Left kidney (tissue), 2 donors: ENCODE results near the gene MYH7. TPM values are rescaled to one million over a fixed set of nuclear protein-coding genes. Genes with fewer than 3 reads are reported as not detected.
"Not testable (repeated sequence)": the region's sequence is repeated elsewhere in the genome, so short reads cannot be mapped to it uniquely, and the experiment has no call there.

Experiments
- DNase-seq: peaks from one replicate; pipeline ENCODE4 v3.0.0-alpha.2; 2013
- polyA plus RNA-seq: library from polyadenylated mRNA; unstranded; fragments of 120-200 nt; gene quantifications from one replicate; pipeline ENCODE4 v1.2.1, GENCODE V29; 2013; ENCODE audit not compliant: insufficient read length

MYH7 gene
- polyA plus RNA-seq, 1 donor: 0.32 TPM

DNA sequence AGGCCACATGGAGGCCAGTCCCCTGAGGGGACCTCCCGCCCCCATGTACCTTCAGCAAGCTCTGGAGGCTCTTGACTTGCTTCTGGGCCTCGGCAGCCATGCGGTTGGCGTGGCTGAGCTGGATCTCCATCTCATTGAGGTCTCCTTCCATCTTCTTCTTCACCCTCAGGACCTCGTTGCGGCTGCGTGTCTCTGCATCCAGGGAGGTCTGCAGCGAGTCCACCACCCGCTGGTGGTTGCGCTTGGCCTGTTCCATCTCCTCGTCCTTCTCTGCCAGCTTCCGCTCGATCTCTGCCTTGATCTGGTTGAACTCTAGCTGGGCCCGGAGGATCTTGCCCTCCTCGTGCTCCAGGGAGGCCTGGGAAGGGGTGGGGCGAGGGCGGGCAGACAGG, 49.2 kb downstream of the MYH7 start:
- not testable (repeated sequence) for DNase-seq

DNA sequence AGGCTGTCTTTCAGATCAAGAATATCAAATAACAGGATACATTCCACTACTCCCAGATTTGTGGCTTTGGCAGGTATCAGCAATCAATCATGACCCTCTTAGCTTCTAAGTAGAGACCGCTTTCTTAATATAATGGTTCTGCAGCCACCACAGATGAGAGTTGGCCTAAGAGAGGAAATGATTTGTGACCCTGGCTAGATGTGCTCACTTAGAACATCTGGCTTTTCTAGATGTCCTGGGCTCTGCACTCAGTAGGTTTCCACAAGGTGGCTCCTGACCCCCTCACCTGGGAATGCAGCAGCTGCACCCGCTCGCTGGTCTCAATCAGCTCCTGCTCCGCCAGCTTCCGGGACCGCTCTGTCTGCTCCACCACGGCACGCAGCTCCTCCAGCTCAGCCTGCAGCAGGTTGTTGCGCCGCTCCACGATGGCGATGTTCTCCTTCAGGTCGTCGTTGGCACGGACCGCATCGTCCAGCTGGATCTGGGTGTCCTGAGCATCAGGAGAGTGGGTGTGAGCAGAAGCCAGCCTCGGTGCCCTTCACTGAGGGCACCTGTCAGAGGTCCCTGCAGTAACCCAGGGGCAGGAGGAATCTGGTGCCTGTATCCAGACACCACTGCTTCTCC, 49.7 kb downstream of the MYH7 start:
- peak; percentile 33 for DNase-seq

DNA sequence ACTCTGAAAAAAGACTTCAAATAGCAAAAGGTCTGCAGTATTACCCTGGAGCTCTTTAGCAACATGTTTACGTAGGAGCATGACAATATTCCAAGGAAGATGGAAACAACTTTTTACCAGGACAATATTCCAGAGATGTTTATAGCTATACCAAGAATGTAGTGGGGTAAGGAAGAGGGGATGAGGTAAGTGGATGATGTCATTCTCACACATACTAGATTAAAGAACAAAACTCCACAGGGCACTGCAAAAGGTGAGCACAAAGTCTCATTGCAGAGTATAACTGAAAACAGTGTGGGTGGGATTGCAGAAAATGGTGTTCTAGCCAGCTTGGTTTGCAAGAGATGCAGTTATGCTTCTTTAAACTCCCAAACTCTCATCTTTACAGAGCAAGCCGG, 50.2 kb downstream of the MYH7 start:
- no peak for DNase-seq

GRCh38 chr14:23384364-23385080, 50.9 kb downstream of the MYH7 start:
- no peak for DNase-seq

DNA sequence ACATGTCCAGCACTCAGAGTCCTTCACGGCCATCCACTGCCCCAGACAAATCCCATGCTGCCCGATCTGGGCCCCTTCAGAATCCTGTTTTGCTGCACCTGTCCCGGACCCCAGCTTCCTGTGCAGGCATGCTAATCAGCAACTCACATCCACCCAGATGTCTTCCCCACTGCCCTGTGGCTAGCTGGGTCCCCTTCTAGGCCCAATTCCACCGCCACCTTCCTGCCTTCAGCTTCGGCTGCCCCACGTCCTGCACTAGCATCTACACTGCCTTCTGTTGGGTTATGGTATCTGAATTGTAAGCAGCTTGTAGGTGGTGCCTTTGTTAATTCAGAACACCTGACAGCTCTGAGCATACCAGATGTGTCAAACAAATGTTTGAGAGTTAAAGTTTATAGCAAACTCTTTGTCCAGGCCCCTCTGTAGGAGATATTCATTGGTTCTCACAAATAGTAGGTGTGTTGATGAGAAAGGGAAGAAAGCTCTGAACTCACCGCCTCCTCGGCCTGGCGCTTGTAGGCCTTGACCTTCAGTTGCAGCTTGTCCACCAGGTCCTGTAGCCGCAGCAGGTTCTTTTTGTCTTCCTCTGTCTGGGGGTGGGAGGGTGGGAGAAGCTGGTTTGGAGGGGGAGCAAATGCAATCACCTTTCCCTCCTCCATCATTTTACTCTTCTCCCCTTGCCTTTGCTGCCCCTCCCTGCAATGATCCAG, 52.6 kb downstream of the MYH7 start:
- DNase-seq: no peak

DNA sequence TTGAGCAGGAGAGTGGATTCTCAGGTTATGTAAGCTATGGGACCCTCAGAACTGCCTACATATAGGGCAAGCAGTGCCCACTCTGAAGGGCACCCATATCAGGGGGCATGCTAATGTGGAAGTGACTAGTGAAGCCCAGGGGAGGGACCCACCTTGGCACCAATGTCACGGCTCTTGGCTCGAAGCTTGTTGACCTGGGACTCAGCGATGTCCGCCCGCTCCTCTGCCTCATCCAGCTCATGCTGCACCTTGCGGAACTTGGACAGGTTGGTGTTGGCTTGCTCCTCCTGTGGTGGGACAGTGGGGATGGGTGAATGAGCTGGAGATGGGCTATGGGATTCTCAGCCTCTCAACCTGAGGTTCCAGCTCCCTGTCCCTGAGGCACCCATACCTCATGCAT, 53.2 kb downstream of the MYH7 start:
- DNase-seq: no peak

GRCh38 chr14:23381871-23382270, 53.6 kb downstream of the MYH7 start:
- no peak for DNase-seq

- DNase-seq: no peak
Measured at GRCh38 chr14:23380976-23381375, 54.5 kb downstream of the MYH7 start.

DNA sequence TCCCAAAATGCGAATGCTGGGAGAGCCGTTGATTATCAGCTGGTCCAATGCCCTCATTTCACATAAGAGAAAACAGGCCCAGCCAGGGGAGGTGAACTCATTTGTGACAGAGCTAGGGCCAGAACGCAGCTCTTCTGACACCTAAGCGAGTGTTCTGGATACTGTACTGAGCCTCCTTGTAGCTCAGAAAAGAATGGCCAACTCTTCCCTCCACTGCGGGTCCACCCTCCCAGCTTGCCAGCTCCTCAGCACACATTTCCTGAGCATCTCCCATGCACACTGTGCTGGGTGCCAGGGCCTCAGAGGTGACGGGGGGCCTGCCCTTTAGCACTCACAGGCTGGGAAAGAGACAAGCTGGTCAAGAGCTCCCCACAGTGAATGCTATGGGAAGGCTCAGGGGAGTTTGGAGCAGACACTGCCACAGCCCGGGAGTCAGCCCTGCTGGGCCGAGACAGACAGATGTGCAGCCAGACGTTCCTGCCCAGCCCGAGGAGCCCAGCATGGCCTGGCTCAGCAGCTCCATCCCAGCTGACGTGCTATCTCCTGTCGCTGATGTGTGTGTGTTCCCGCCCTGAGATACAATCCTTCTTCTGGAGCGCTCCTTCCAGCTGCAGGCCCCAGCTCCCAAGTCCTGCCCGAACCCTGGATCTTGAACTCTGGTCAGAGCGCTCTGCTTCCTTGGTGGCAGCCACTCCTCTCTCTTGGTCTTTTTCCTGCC, 55.1 kb downstream of the MYH7 start:
- DNase-seq: no peak

DNA sequence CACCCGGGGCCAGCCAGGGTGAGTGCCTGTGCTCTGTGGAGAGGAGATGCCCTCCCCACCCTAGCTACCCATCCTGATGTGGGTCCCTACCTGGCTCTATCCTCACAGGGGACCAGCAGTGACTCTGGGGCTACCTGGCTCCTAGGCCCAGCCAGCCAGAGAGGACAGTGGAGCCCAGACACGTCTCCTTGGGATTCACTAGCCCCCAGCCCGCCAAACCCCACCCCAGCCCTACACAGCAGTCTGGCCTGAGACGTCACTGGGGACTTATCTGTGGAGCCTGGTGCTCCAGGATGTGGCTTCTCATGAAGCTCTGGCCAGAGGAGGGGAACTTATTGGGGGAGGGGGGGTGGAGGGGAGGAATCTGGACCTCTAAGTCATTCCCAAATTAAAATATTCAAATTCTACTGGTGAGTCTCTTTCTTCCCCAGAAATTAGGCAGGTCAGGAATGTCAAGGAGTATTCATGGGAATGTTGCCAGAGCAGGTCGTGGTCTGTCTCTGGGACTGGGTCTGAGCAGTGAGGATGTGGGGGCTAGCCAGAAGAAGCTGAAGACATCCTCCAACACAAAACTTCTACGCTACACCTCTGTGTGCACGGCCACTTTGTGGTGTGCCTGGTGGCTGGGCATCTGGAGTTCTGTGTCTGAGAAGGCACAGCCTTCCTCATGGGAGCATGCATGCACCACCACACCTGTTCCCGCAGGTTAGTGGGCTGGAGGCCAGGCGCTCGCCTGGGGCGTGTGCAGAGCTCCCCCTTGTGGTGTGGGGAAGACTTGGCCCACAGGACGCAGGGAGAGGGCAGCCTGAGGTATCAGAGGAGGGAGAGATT, 55.9 kb downstream of the MYH7 start:
- DNase-seq: peak; percentile 13

DNA sequence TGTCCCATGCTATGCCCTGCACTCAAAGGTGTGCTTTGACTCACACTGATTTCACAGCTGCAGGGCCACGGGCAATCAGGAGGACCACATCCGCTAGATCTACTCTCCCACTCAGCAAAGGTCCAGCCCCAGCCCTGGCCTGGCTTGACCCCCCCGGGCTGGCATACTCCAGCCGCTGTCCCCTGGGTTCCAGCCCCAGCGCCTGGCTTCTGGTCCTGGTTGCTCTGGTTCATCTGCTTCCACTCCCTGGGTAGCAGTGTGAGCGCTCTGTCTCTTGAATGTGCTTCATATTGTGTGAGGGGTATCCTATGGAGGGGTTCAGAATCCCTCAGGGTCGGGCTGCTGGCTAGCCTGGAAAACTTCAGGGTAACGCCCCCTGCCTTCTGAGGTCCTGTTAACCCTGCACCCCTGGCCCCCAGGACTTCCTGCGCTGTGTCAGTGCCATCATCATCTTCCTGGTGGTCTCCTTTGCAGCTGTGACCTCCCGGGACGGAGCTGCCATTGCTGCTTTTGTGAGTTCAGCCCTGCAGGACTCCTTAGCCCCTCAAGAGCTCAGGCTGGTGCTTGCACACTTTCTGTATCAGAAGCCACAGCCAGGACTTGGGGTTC, 56.7 kb downstream of the MYH7 start:
- no peak for DNase-seq

- DNase-seq: no peak
Measured at GRCh38 chr14:23377573-23378563, 57.6 kb downstream of the MYH7 start.

DNA sequence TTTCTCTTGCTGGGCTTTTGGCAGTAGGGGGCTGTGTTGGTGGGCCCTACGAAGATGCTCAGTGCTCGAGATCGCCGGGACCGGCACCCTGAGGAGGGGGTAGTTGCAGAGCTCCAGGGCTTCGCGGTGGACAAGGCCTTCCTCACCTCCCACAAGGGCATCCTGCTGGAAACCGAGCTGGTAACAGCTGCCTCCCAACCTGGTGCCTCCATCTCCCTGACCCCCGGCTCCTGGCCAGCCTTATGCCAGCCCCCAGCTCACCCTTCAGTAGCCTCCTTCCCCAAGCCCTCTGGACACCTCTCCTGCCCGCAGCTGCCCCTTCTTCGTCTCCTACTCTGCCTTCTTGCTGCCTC, 58.3 kb downstream of the MYH7 start:
- no peak for DNase-seq

DNA sequence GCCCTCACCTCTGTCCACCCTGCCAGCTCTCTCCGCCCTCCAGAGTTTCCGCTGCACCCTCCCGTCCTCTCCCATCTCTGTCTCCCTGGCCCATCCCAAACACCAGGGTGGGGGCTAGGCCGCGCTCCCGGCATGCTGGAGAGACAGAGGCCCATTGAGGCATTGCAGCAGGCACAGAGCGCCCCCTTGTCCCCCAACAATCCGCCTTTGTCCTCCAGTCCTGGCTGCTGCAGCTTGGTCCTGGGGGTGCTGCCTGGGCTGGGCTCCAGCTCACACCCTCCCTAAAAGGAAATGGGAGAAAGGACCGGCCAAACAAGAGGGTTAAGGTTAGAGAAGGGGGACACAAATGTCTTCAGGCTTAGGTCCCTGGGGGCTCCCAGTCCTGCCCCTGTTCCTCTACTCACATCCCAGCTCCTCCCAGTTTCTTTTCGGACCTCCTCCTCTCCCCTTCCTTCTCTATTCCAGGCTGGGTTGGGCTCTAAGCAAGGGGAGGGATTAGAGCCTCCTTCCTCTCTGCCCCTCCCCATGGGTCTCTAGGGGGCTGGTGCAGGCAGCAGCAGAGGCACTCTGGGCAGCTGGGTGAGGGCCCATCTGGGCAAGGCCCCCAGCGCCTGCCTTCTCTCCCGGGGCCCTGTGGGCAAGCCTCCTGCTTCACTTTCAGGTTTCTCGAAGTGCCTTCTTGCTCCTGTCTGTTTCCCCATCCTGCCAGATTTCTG, 58.8 kb downstream of the MYH7 start, which contains the start of gene CMTM5:
TSS of gene CMTM5 (plus strand) at position 565 of the 716 bp plus-strand sequence. CDS start 206 bp downstream, outside the sequence.
- no peak for DNase-seq

DNA sequence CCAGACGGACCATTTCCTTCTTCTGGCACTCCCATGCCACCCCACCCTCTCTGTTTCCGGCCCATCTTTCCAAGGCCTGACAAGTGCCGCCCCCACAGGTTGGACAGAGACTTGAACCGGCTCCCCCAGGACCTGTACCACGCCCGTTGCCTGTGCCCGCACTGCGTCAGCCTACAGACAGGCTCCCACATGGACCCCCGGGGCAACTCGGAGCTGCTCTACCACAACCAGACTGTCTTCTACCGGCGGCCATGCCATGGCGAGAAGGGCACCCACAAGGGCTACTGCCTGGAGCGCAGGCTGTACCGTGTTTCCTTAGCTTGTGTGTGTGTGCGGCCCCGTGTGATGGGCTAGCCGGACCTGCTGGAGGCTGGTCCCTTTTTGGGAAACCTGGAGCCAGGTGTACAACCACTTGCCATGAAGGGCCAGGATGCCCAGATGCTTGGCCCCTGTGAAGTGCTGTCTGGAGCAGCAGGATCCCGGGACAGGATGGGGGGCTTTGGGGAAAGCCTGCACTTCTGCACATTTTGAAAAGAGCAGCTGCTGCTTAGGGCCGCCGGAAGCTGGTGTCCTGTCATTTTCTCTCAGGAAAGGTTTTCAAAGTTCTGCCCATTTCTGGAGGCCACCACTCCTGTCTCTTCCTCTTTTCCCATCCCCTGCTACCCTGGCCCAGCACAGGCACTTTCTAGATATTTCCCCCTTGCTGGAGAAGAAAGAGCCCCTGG, 59.8 kb downstream of the MYH7 start:
- no peak for DNase-seq

- no peak for DNase-seq
Measured at GRCh38 chr14:23373041-23373440, 62.4 kb downstream of the MYH7 start.

DNA sequence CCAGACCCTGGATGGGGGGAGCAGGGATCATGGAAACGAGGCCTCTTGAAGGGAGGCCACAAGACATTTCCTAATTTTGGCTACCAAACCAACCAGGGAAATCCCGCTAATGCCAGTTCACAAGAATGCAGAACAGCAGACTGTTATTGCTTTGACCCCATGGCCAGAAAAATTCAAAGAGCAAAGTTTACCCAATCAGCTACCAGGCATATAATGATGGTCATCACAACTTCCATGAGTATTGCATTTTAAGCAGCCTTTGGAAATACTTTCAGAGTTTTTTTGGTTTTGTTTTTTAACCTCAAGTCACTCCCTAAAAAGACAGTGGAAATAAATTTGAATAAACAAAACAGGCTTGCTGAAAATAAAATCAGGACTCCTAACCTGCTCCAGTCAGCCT, 63.0 kb downstream of the MYH7 start, which contains the start of gene IL25:
TSS of gene IL25 (plus strand) at position 301 of the 400 bp plus-strand sequence.
- no peak for DNase-seq

DNA sequence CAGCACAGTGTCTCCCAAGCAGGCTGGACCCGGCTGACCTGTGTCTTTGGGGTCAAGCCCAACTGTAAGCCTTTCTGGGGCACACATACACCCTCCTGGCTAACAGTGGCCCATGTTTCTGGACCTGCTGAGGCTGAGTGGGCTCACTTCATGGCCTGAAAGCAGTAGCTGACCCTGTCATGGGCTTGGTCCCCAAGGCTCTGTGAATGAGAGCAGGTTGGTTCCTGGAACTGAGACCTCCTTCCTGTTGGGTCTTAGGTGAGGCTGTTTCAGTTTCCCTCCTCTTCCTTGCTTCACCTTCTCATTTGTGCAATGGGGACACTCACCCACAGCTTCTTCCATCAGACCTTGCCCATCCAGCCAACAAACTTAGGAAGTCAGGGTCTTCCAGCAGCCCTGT, 63.6 kb downstream of the MYH7 start:
- no peak for DNase-seq

GRCh38 chr14:23370221-23370620, 65.2 kb downstream of the MYH7 start:
- DNase-seq: no peak
